BJ (cell line): ENCODE measurements around the gene SUSD5. TPM values are rescaled to one million over a fixed set of nuclear protein-coding genes. Genes with fewer than 3 reads are reported as not detected.

Source experiments
- CTCF ChIA-PET: fragments of 350-600 bp; formaldehyde crosslinking; extraction: SDS; loops from one replicate; lab custom pipeline; 2021; ENCODE audit warnings: antibody characterized with exemption, inconsistent platforms; lab: Yijun Ruan, JAX
- POLR2A ChIA-PET: fragments of 300-600 bp; sonication (Branson Sonifier 250); formaldehyde crosslinking; extraction: SDS; loops from one replicate; lab custom pipeline; 2021; ENCODE audit warnings: antibody characterized with exemption; lab: Charles Lee
- DNase-seq: peaks from one replicate; pipeline ENCODE4 v3.0.0-alpha.2; 2011; ENCODE audit warnings: low read depth
- H3K27me3 ChIP-seq: 2 replicates; pipeline ENCODE4 v1.6.0; 2011; ENCODE audit warnings: low read length; ENCODE audit not compliant: control insufficient read depth, insufficient read depth
- H3K36me3 ChIP-seq: 2 replicates; pipeline ENCODE4 v1.5.1; 2011; ENCODE audit warnings: low read length; ENCODE audit not compliant: control insufficient read depth, insufficient read depth
- H3K4me3 ChIP-seq: 2 replicates; pipeline ENCODE4 v1.5.1; 2011; ENCODE audit warnings: low read depth, mild to moderate bottlenecking, control low read depth, low read length
- polyA plus RNA-seq: library from polyadenylated mRNA; depleted of rRNA; stranded (reverse); fragments of >200 nt; gene quantifications from 2 replicates; pipeline ENCODE4 v1.2.3, GENCODE V29; 2011
- TF ChIP-seq, protein P1 (sequence below): IDR thresholded peaks from 2 replicates; pipeline ENCODE4 v1.5.1; 2011; ENCODE audit warnings: low read depth, mild to moderate bottlenecking, control low read depth, inconsistent platforms, low read length, moderate library complexity; ENCODE audit not compliant: insufficient read depth

SUSD5 gene
- polyA plus RNA-seq, 1 experiment = 2.5 TPM

DNA sequence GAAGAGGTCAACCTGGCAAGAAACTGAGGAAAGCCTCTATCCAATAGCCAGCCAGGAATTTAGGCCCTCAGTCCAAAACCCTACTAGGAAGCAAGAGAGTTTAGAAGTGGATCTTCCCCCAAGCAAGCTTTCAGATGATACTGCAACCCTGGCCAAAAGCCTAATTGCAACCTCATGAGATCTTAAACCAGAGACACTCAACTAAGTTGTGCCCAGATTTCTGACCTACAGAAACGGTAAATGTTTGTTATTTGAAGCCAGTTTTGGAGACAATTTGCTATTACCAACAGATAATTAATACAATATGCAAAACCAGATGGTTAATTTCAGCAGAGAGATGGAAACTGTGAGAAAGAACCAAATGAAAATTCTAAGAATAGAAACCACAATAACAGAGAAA lies 21.7 kb upstream of the SUSD5 start:
- TF ChIP-seq, protein P1, sequence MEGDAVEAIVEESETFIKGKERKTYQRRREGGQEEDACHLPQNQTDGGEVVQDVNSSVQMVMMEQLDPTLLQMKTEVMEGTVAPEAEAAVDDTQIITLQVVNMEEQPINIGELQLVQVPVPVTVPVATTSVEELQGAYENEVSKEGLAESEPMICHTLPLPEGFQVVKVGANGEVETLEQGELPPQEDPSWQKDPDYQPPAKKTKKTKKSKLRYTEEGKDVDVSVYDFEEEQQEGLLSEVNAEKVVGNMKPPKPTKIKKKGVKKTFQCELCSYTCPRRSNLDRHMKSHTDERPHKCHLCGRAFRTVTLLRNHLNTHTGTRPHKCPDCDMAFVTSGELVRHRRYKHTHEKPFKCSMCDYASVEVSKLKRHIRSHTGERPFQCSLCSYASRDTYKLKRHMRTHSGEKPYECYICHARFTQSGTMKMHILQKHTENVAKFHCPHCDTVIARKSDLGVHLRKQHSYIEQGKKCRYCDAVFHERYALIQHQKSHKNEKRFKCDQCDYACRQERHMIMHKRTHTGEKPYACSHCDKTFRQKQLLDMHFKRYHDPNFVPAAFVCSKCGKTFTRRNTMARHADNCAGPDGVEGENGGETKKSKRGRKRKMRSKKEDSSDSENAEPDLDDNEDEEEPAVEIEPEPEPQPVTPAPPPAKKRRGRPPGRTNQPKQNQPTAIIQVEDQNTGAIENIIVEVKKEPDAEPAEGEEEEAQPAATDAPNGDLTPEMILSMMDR = no peak
- CTCF ChIA-PET = no interaction called here
- no peak for DNase-seq

GRCh38 chr3:33238923-33239322 lies 20.3 kb upstream of the SUSD5 start:
- TF ChIP-seq, protein P1 = no peak
- no peak overlapping the region for H3K4me3 ChIP-seq
- POLR2A ChIA-PET = no interaction called here
- H3K27me3 ChIP-seq = no peaks in the 10 kb centered on the region; the same call in none of the 2 replicates
- CTCF ChIA-PET = no interaction called here
- no peaks in the 10 kb centered on the region for H3K36me3 ChIP-seq
- DNase-seq = no peak

More for the DNA sequence above, 21.7 kb upstream of the SUSD5 start:
- H3K4me3 ChIP-seq = no peak overlapping the region
- no peaks in the 10 kb centered on the region for H3K36me3 ChIP-seq
- H3K27me3 ChIP-seq = no peaks in the 10 kb centered on the region; the same call in none of the 2 replicates
- POLR2A ChIA-PET = no interaction called here

- ChIA-PET CTCF (no interaction called here), POLR2A (no interaction called here)
- DNase-seq = no peak
- Histone ChIP-seq H3K4me3 (no peak overlapping the region), H3K27me3 (no peaks in the 10 kb centered on the region; the same call in none of the 2 replicates), H3K36me3 (no peaks in the 10 kb centered on the region)
- TF ChIP-seq, protein P1 = no peak
These were observed 18.8 kb upstream of the SUSD5 start for GRCh38 chr3:33237439-33237838.

DNA sequence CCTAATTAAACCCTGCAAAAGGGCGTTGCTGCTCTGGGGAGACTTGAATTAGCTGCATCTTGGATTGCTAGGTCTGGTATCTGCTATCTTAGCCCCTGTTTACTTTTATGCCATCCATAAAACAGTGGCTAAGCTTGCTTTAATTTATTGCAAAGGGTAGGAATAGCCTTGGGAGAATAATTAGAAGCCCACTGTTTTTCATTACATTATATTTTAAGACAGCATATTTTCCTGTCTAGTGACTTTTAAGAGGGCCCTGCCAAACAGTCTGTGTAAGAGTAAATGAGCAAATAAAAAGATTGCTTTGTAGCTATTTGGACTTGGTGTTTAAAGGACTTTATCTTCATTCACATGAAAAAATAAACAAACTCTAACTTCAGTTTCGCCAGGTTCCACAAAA lies 17.4 kb upstream of the SUSD5 start:
- Histone ChIP-seq H3K27me3 (peaks cover 2% of the 10 kb centered on the region), H3K4me3 (no peak overlapping the region), H3K36me3 (no peaks in the 10 kb centered on the region)
- no peak for DNase-seq
- TF ChIP-seq, protein P1 = no peak
- ChIA-PET CTCF (interaction anchor here (0.6 kb wide), 1 partner anchor 137 kb away, joined by 4 read pairs; no protein-coding TSS in a partner anchor), POLR2A (no interaction called here)

DNA sequence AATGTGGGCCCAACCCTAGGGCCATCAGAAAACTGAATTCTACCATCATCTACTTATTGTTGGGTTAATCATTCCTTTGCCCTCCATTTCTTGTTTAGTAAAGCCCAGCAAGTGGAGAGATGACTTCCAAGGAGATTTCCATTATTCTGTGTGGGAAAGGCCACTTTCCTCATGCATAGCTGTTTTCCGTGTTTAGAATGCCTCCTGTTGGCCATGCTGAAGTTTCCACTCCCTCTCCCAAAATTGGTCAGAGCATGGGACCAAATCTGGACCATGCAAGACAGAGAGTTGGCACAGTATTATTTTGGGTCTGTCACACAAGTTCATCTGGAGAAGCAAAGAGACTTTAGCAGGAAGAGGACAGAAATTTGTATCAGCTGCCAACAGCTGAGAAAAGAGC lies 15.3 kb upstream of the SUSD5 start:
- ChIA-PET POLR2A (interaction anchor here (0.5 kb wide), 1 partner anchor 23 kb away, joined by 6 read pairs; no protein-coding TSS in a partner anchor), CTCF (interaction anchor here (0.5 kb wide), 1 partner anchor 8 kb away, joined by 3 read pairs; no protein-coding TSS in a partner anchor)
- Histone ChIP-seq H3K27me3 (peaks cover 2% of the 10 kb centered on the region), H3K4me3 (no peak overlapping the region), H3K36me3 (no peaks in the 10 kb centered on the region)
- TF ChIP-seq, protein P1 = no peak
- no peak for DNase-seq
